Endothelial cell of umbilical vein (primary cell): ENCODE data around the gene MTMR3. TPM values are rescaled to one million over a fixed set of nuclear protein-coding genes. Genes with fewer than 3 reads are reported as not detected.

Source experiments
- BruUV-seq: library from RNA; stranded (reverse); fragments of 400-500 nt; replicated peaks from 2 replicates; lab custom pipeline; 2021; lab: Mats Ljungman, UMichigan
- CTCF ChIA-PET: fragments of 300-600, 350-600 bp; sonication (Branson Sonifier 250); formaldehyde crosslinking; loops from one replicate; lab custom pipeline; 2021; ENCODE audit warnings: antibody characterized with exemption, inconsistent platforms; lab: Charles Lee
- POLR2A ChIA-PET: fragments of 300-600, 350-600 bp; sonication (Branson Sonifier 250); formaldehyde crosslinking; loops from one replicate; lab custom pipeline; 2021; ENCODE audit warnings: antibody characterized with exemption, inconsistent platforms; lab: Charles Lee
- DNase-seq: peaks from one replicate; pipeline ENCODE4 v3.0.0-alpha.2; 2011; ENCODE audit warnings: low read depth, low spot score
- FAIRE-seq: peaks from 2 replicates; lab custom pipeline; 2011; peaks lifted over from hg19 to GRCh38; lab: Jason Lieb, UNC
- H2AFZ ChIP-seq: 2 replicates; pipeline ENCODE4 v1.6.0; 2012; ENCODE audit warnings: low read depth, low read length, control low read depth, inconsistent platforms
- H3K27ac ChIP-seq: 2 replicates; pipeline ENCODE4 v1.5.1; 2011; ENCODE audit warnings: low read depth, mild to moderate bottlenecking, control low read depth, low read length, moderate library complexity; ENCODE audit not compliant: insufficient read depth
- H3K27me3 ChIP-seq, 2 experiments: 2 replicates each; pipeline versions ENCODE4 v1.6.0 to v1.6.1; 2011; ENCODE audit warnings: low read length in 2 of 2, mixed read lengths in 1 of 2; ENCODE audit not compliant: control insufficient read depth in 2 of 2, insufficient read depth in 2 of 2
- H3K36me3 ChIP-seq, 2 experiments: 2 replicates in 1 of 2; 3 replicates in 1 of 2; pipeline ENCODE4 v1.5.1; 2011; ENCODE audit warnings: low read length in 2 of 2, mild to moderate bottlenecking in 1 of 2, moderate library complexity in 1 of 2; ENCODE audit not compliant: control insufficient read depth in 2 of 2, insufficient read depth in 2 of 2; ENCODE audit errors: extremely low read depth in 1 of 2
- H3K4me1 ChIP-seq: 3 replicates; pipeline ENCODE4 v1.5.1; 2011; ENCODE audit warnings: mild to moderate bottlenecking, low read length; ENCODE audit not compliant: control insufficient read depth, insufficient read depth; ENCODE audit errors: extremely low read depth
- H3K4me2 ChIP-seq: 2 replicates; pipeline ENCODE4 v1.6.1; 2011; ENCODE audit warnings: low read length, control low read depth, mixed read lengths; ENCODE audit not compliant: insufficient read depth
- H3K4me3 ChIP-seq, 3 experiments: fragments of 200-600 bp in 1 of 3; sonication (generic), shearing (Covaris generic) in 1 of 3; replicated peaks in 1 of 3; 2 replicates each; pipeline ENCODE4 v1.5.1; 2011 to 2016; ENCODE audit warnings: control low read depth in 3 of 3, low read length in 3 of 3, mild to moderate bottlenecking in 2 of 3, inconsistent platforms in 1 of 3, low read depth in 1 of 3, moderate library complexity in 1 of 3; ENCODE audit not compliant: insufficient read depth in 1 of 3
- H3K79me2 ChIP-seq: 2 replicates; pipeline ENCODE4 v1.6.0; 2012; ENCODE audit warnings: low read length, inconsistent platforms; ENCODE audit not compliant: control insufficient read depth, insufficient read depth
- H3K9ac ChIP-seq: replicated peaks from 2 replicates; pipeline ENCODE3; 2011; ENCODE audit warnings: low read length, control low read depth; ENCODE audit not compliant: insufficient read depth; ENCODE audit errors: extremely low read depth
- H3K9me1 ChIP-seq: replicated peaks from 3 replicates; pipeline ENCODE4 v1.6.0; 2011; ENCODE audit warnings: mild to moderate bottlenecking, low read length; ENCODE audit not compliant: control insufficient read depth, insufficient read depth; ENCODE audit errors: extremely low read depth
- H3K9me3 ChIP-seq: replicated peaks from 2 replicates; pipeline ENCODE4 v1.5.1; 2012; ENCODE audit warnings: low read length, inconsistent platforms; ENCODE audit not compliant: control insufficient read depth, insufficient read depth
- H4K20me1 ChIP-seq: replicated peaks from 2 replicates; pipeline ENCODE3; 2011; ENCODE audit warnings: mild to moderate bottlenecking, low read length; ENCODE audit not compliant: control insufficient read depth, insufficient read depth; ENCODE audit errors: extremely low read depth
- CTCF ChIP-seq, 2 donors: IDR thresholded peaks; 1 replicate in 1 of 2; 2 replicates in 1 of 2; pipeline ENCODE4 v1.5.1; 2011; ENCODE audit warnings: low read length in 2 of 2, mild to moderate bottlenecking in 2 of 2, moderate library complexity in 2 of 2, control low read depth in 1 of 2, inconsistent platforms in 1 of 2, low read depth in 1 of 2; ENCODE audit not compliant: insufficient read depth in 1 of 2; ENCODE audit errors: extremely low read depth in 1 of 2
- EZH2 ChIP-seq: IDR thresholded peaks from 2 replicates; pipeline ENCODE4 v1.6.1; 2012; ENCODE audit warnings: borderline replicate concordance, low read depth, mild to moderate bottlenecking, moderate library complexity, low read length, inconsistent platforms; ENCODE audit not compliant: severe bottlenecking
- JUN ChIP-seq: IDR thresholded peaks from 2 replicates; pipeline ENCODE4 v1.6.1; 2011; ENCODE audit warnings: borderline replicate concordance, low read depth; ENCODE audit not compliant: insufficient read length, insufficient read depth
- MAX ChIP-seq: IDR thresholded peaks from 2 replicates; pipeline ENCODE4 v1.6.1; 2011; ENCODE audit not compliant: insufficient read depth, insufficient read length
- MYC ChIP-seq: IDR thresholded peaks from one replicate; pipeline ENCODE4 v1.6.1; 2011; ENCODE audit warnings: mild to moderate bottlenecking, low read depth, low read length
- POLR2A ChIP-seq: IDR thresholded peaks from 2 replicates; pipeline ENCODE4 v1.6.1; 2012; ENCODE audit warnings: low read depth, mild to moderate bottlenecking, control low read depth, low read length
- POLR2AphosphoS5 ChIP-seq: IDR thresholded peaks from 2 replicates; pipeline ENCODE4 v1.6.1; 2012; ENCODE audit warnings: low read depth, mild to moderate bottlenecking, control low read depth, low read length, moderate library complexity; ENCODE audit not compliant: insufficient read depth
- dilution Hi-C: fragments of 300-500 bp; cut with MboI; formaldehyde crosslinking; loops from one replicate; pipeline ENCODE4 v1.15.0; 2019; ENCODE audit warnings: low sequenced_read_pairs; ENCODE audit not compliant: extremely low pct_ligation_motif_present
- intact Hi-C: fragments of 100-400 bp; cut with micrococcal nuclease; formaldehyde crosslinking; loops from one replicate; pipeline ENCODE4 v1.10.0; 2022
- polyA plus RNA-seq, 4 experiments: library from polyadenylated mRNA; depleted of rRNA in 3 of 4; stranded (reverse) in 3 of 4; unstranded in 1 of 4; fragments of >200 nt; gene quantifications; 2 replicates each; pipeline versions ENCODE4 v1.2.1 to v1.2.3, GENCODE V29; 2011 to 2012; ENCODE audit warnings: missing spikeins in 1 of 4
- total RNA-seq: library from RNA; stranded (reverse); gene quantifications from 2 replicates; pipeline ENCODE4 v1.2.3, GENCODE V29; 2021

MTMR3 gene
- total and polyA plus RNA-seq, 2 donors (not counting 3 experiments of a cell fraction or from before 2014, with no cell fraction given): 30.1 to 36.5 TPM

DNA sequence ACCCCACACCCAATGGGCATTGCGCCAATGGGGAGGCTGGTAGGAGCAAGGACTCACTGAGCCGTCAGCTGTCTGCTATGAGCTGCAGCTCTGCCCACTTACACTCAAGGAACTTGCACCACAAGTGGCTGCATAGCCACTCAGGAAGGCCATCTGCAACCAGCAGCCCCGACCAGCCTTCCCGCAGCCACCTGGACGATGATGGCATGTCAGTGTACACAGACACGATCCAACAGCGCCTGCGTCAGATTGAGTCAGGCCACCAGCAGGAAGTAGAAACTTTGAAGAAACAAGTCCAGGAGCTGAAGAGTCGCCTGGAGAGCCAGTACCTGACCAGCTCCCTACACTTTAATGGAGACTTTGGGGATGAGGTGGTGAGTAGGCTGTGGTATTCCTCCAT is 137.5 kb downstream of the MTMR3 start:
- Histone ChIP-seq H3K9me3 (no peaks in the 10 kb centered on the region), H3K4me1 (peaks cover 5% of the 10 kb centered on the region), H2AFZ (no peak overlapping the region), H3K27me3 (no peaks in the 10 kb centered on the region), H3K9ac (no peak overlapping the region), H3K4me3 (no peak overlapping the region), H3K27ac (no peak overlapping the region), H4K20me1 (no peaks in the 10 kb centered on the region), H3K4me2 (no peak overlapping the region), H3K36me3 (peaks cover 6 to 61% of the 10 kb centered on the region in 2 experiments), H3K9me1 (no peaks in the 10 kb centered on the region), H3K79me2 (no peaks in the 10 kb centered on the region)
- FAIRE-seq: no peak
- dilution Hi-C loops: no loop called here
- ChIA-PET POLR2A (no interaction called here), CTCF (no interaction called here)
- intact Hi-C loops: no loop called here
- TF ChIP-seq MYC (no peak), POLR2A (no peak), POLR2AphosphoS5 (no peak), MAX (no peak), EZH2 (no peak), CTCF (IDR thresholded peaks at IDR 0.05; ENCODE audit: extremely low read depth in 1 of 2, insufficient read depth in 1 of 2, low read depth in 1 of 2, low read length in 2 of 2) (no peak), JUN (no peak)
- no TSS peak for BruUV-seq
- DNase-seq: no peak
